ENCODE results near the gene ADORA1. TPM values are rescaled to one million over a fixed set of nuclear protein-coding genes. Genes with fewer than 3 reads are reported as not detected.

Gene ADORA1
- total and polyA plus RNA-seq, 5 experiments from 2014 or later, result not detected

- POLR2A ChIA-PET, result no interaction called here
- no peak overlapping the region for H3K4me3 Mint-ChIP-seq
- DNase-seq, result peak in 1 of 10 donors; percentile 15
- peaks cover 3 to 10% (median 6%) of the 10 kb centered on the region in 5 donors for H3K27me3 Mint-ChIP-seq
- peaks cover 0 to 7% (median 2%) of the 10 kb centered on the region in 4 donors for H3K4me1 Mint-ChIP-seq
- ATAC-seq, result no peak
- H3K36me3 Mint-ChIP-seq, result peaks cover 0 to 10% (median 2%) of the 10 kb centered on the region in 3 donors
- no peak overlapping the region for H3K27ac Mint-ChIP-seq
- peaks cover 0 to 17% (median 3%) of the 10 kb centered on the region in 9 donors for H3K9me3 Mint-ChIP-seq
Measured at GRCh38 chr1:203140743-203141520, 13.4 kb downstream of the ADORA1 start.

- DNase-seq (no peak), ATAC-seq (no peak)
- H3K27ac Mint-ChIP-seq, result no peak overlapping the region
- peaks cover 0 to 17% (median 3%) of the 10 kb centered on the region in 9 donors for H3K9me3 Mint-ChIP-seq
- H3K36me3 Mint-ChIP-seq, result peaks cover 0 to 10% (median 2%) of the 10 kb centered on the region in 3 donors
- POLR2A ChIA-PET, result no interaction called here
- H3K4me3 Mint-ChIP-seq, result no peak overlapping the region
- H3K27me3 Mint-ChIP-seq, result peaks cover 0 to 2% (median 2%) of the 10 kb centered on the region in 5 donors
- no peaks in the 10 kb centered on the region for H3K4me1 Mint-ChIP-seq
Measured at GRCh38 chr1:203142124-203142523, 14.6 kb downstream of the ADORA1 start.

DNA sequence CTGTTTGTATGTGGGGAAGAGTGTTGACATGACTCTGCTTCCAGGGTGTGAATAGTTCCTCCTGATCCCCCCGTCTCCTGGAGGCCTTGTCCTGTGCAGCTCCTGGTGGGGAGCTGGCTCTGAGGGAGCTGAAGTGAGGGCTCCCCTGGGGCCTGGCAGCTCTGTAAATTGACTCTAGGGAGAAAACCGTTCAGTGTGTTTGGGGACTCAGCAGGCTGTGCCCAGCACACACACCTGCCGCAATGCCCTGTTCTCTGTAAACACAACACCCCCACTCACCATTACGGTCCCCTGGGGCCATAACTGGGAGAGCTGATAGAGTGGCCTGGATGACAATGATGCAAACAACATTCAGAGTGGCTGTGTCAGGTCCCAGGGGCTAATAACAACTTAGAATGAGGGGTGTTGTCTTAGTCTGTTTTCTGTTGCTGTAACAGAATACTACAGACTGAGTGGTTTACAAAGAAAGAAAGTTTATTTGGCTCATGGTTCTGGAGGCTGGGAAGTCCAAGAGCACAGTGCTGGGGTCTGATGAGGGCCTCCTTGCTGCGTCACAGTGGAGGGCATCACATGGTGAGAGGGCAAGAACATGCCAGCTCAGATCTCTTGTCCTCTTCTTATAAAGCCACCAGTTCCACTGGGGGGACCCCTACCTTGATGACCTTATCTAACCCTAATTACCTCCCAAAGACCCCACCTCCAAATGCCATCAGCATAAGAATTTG lies 15.3 kb downstream of the ADORA1 start:
- POLR2A ChIA-PET, result no interaction called here
- Mint-ChIP-seq H3K27ac (no peak overlapping the region), H3K9me3 (peaks cover 0 to 17% (median 3%) of the 10 kb centered on the region in 9 donors), H3K4me3 (no peak overlapping the region), H3K36me3 (peaks cover 0 to 10% (median 2%) of the 10 kb centered on the region in 3 donors), H3K27me3 (peaks cover 0 to 2% (median 0%) of the 10 kb centered on the region in 5 donors), H3K4me1 (no peaks in the 10 kb centered on the region)
- ATAC-seq (no peak), DNase-seq (peak in 1 of 10 donors; percentile 31)

DNA sequence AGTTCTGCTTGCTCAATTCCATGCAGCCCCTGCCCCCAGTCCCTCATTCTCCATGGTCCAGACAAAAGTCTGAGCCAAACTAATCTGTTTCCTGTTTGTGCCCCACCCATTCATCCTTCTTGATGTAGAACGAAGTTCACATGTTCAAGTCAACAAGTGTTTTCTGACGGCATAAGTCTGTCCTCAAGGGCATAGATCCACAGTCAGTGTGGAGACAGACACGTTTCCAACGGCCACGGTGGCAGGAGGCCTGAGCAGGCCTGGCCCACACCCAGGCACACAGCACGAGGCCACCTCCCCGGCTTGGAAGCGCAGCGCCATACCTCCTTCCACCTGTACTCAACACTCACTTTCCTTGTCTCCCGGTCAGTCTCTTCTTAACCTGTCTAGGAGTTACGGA lies 16.1 kb downstream of the ADORA1 start:
- DNase-seq (peak in 1 of 10 donors; percentile 38), ATAC-seq (no peak)
- peak overlapping the region in 1 of 10 donors; percentile 8 for H3K27ac Mint-ChIP-seq
- H3K36me3 Mint-ChIP-seq, result peaks cover 0 to 10% (median 2%) of the 10 kb centered on the region in 3 donors
- POLR2A ChIA-PET, result no interaction called here
- H3K27me3 Mint-ChIP-seq, result peaks cover 0 to 2% (median 0%) of the 10 kb centered on the region in 5 donors
- peaks cover 0 to 17% (median 3%) of the 10 kb centered on the region in 9 donors for H3K9me3 Mint-ChIP-seq
- no peak overlapping the region for H3K4me3 Mint-ChIP-seq
- H3K4me1 Mint-ChIP-seq, result no peaks in the 10 kb centered on the region

DNA sequence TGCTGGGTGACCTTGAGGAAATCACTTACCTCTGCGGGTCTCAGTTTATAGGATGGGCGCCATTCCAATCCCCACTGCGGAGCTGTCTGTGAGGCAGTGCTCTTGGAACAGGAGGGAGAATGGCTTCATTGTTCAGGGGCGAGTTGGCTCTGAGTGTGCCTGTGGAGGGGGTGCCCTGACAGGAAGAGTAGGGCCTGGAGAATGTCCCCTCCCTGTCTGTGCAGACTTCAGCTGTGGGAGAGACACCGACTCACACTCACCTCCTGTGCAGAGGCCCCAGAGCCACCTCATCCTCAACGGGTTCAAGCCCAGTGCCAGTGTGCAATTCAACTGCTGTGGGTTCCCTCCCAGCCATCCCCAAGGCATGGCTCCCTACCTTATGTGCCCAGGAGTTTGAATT lies 17.1 kb downstream of the ADORA1 start:
- peaks cover 0 to 17% (median 3%) of the 10 kb centered on the region in 9 donors for H3K9me3 Mint-ChIP-seq
- H3K27ac Mint-ChIP-seq, result no peak overlapping the region
- ATAC-seq (no peak), DNase-seq (no peak)
- no peak overlapping the region for H3K4me3 Mint-ChIP-seq
- H3K4me1 Mint-ChIP-seq, result no peaks in the 10 kb centered on the region
- H3K36me3 Mint-ChIP-seq, result peaks cover 0 to 10% (median 2%) of the 10 kb centered on the region in 3 donors
- H3K27me3 Mint-ChIP-seq, result peaks cover 0 to 2% (median 0%) of the 10 kb centered on the region in 5 donors
- POLR2A ChIA-PET, result no interaction called here

DNA sequence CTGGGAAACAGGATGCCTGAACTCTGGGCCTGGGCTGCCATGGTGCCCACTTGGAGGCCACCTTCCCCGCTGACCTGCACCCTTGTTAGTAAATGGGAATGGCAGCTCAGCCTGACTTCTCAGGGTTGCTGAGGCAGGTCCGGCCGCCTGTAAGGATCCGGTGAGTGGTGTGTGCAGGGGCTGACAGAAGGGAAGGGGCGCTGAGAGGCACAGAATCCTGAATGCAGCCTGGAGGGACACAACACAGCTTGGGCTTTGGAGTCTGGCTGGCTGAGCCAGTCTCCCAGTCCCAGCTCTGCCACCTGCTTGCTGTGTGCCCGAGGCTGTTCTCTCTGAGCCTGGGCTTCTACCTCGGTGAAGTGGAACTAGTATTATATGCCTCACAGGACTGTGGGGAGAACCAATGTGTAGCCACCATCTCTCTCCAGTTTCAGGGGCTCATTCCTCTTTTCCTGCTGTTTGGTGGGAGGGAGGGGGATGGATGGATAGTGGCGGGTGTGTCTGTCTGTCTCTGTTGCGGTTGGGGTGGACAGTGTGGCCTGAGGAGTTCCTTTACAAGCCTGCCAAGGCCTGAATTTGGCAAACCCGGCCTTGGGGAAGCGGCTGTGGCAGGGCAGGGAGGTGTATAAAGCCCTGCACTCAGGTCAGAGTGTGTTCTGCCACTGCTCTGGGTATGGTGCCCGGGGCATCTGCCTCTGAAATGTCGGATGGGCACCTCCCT lies 18.0 kb downstream of the ADORA1 start:
- POLR2A ChIA-PET, result no interaction called here
- no peak overlapping the region for H3K4me3 Mint-ChIP-seq
- DNase-seq (no peak), ATAC-seq (no peak)
- no peak overlapping the region for H3K27ac Mint-ChIP-seq
- peaks cover 0 to 10% (median 2%) of the 10 kb centered on the region in 3 donors for H3K36me3 Mint-ChIP-seq
- H3K4me1 Mint-ChIP-seq, result no peaks in the 10 kb centered on the region
- H3K27me3 Mint-ChIP-seq, result peaks cover 0 to 2% (median 0%) of the 10 kb centered on the region in 5 donors
- H3K9me3 Mint-ChIP-seq, result peaks cover 0 to 17% (median 3%) of the 10 kb centered on the region in 9 donors

DNA sequence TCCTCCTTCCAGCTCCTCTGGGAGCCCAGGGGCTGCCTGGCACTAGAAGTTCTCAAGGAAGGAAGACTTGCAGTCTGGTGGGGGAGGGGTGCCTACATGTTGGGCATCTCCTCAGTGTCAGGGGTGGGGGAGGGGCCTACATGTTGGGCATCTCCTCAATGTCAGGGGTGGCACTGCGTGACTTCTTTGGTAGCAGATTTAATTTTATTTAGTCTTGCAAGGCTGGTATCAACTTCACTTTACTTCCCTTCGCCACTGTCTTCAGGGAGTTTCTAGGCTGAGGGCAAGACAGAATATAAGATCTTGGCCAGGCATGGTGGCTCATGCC lies 18.5 kb downstream of the ADORA1 start:
- DNase-seq (no peak), ATAC-seq (no peak)
- Mint-ChIP-seq H3K27me3 (no peaks in the 10 kb centered on the region), H3K4me3 (no peak overlapping the region), H3K27ac (no peak overlapping the region), H3K36me3 (peaks cover 0 to 10% (median 2%) of the 10 kb centered on the region in 3 donors), H3K4me1 (no peaks in the 10 kb centered on the region), H3K9me3 (peaks cover 0 to 17% (median 3%) of the 10 kb centered on the region in 9 donors)
- POLR2A ChIA-PET, result no interaction called here

- no peaks in the 10 kb centered on the region for H3K4me1 Mint-ChIP-seq
- H3K4me3 Mint-ChIP-seq, result no peak overlapping the region
- ATAC-seq, result no peak
- peaks cover 0 to 10% (median 2%) of the 10 kb centered on the region in 3 donors for H3K36me3 Mint-ChIP-seq
- no peak for DNase-seq
- POLR2A ChIA-PET, result no interaction called here
- no peak overlapping the region for H3K27ac Mint-ChIP-seq
- H3K9me3 Mint-ChIP-seq, result peaks cover 0 to 17% (median 3%) of the 10 kb centered on the region in 9 donors
- H3K27me3 Mint-ChIP-seq, result no peaks in the 10 kb centered on the region
Measured at GRCh38 chr1:203146537-203146936, 19.0 kb downstream of the ADORA1 start.

GRCh38 chr1:203147376-203147775 lies 19.9 kb downstream of the ADORA1 start:
- POLR2A ChIA-PET, result no interaction called here

GRCh38 chr1:203148127-203148526 lies 20.6 kb downstream of the ADORA1 start:
- Mint-ChIP-seq H3K36me3 (peaks cover 0 to 2% (median 0%) of the 10 kb centered on the region in 3 donors), H3K4me3 (no peak overlapping the region), H3K4me1 (no peaks in the 10 kb centered on the region), H3K27me3 (no peaks in the 10 kb centered on the region), H3K27ac (no peak overlapping the region), H3K9me3 (peaks cover 0 to 11% (median 3%) of the 10 kb centered on the region in 9 donors)
- DNase-seq (no peak), ATAC-seq (no peak)
- POLR2A ChIA-PET, result no interaction called here

More at GRCh38 chr1:203147376-203147775, 19.9 kb downstream of the ADORA1 start:
- no peaks in the 10 kb centered on the region for H3K27me3 Mint-ChIP-seq
- ATAC-seq, result no peak
- no peak overlapping the region for H3K27ac Mint-ChIP-seq
- H3K4me1 Mint-ChIP-seq, result no peaks in the 10 kb centered on the region
- no peak for DNase-seq
- H3K4me3 Mint-ChIP-seq, result no peak overlapping the region
- peaks cover 0 to 12% (median 3%) of the 10 kb centered on the region in 9 donors for H3K9me3 Mint-ChIP-seq
- peaks cover 0 to 5% (median 2%) of the 10 kb centered on the region in 3 donors for H3K36me3 Mint-ChIP-seq

DNA sequence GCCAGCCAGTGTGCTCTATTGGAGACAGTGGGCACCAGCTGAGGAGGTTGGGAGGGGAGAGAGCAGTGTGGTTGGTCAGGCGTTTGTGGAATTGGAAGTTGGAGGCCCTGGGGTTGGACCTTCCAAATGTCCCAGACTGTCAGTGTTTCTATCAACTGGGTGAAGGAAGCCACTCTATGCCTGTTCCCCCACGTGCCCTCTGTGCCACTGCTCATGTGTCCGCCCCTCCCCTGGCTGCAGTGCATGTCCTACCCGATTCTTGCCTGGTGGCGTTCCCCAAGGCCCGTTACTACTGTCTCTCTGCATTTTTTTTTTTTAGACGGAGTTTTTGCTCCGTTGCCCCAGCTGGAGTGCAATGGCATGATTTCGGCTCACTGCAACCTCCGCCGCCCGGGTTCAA lies 21.1 kb downstream of the ADORA1 start:
- ATAC-seq, result no peak
- Mint-ChIP-seq H3K4me3 (no peak overlapping the region), H3K4me1 (no peaks in the 10 kb centered on the region), H3K36me3 (peaks cover 0 to under 1% (median 0%) of the 10 kb centered on the region in 3 donors), H3K9me3 (peaks cover 0 to 8% (median 1%) of the 10 kb centered on the region in 9 donors), H3K27ac (no peak overlapping the region), H3K27me3 (no peaks in the 10 kb centered on the region)
- DNase-seq, result no peak
- POLR2A ChIA-PET, result no interaction called here

GRCh38 chr1:203149188-203149840 lies 21.8 kb downstream of the ADORA1 start:
- POLR2A ChIA-PET, result no interaction called here
- Mint-ChIP-seq H3K36me3 (no peaks in the 10 kb centered on the region), H3K27me3 (peaks cover 0 to 1% (median 0%) of the 10 kb centered on the region in 5 donors), H3K4me1 (no peaks in the 10 kb centered on the region), H3K9me3 (peaks cover 0 to 2% (median 0%) of the 10 kb centered on the region in 9 donors), H3K4me3 (no peak overlapping the region), H3K27ac (no peak overlapping the region)
- DNase-seq (no peak), ATAC-seq (no peak)

Measured in naive thymus-derived CD8-positive, alpha-beta T cell (primary cell).